HK-2 (cell line): ENCODE measurements around the gene FOXD4L6.
"Not testable (repeated sequence)": the region's sequence is repeated elsewhere in the genome, so short reads cannot be mapped to it uniquely, and the experiment has no call there.

ENCODE experiments used
- DNase-seq: peaks from one replicate; pipeline ENCODE4 v3.0.0-alpha.2; 2018; ENCODE audit not compliant: unreplicated experiment

FOXD4L6 gene

GRCh38 chr9:41100508-41100907 lies 28.0 kb downstream of the FOXD4L6 start:
- DNase-seq, result not testable (repeated sequence)

DNA sequence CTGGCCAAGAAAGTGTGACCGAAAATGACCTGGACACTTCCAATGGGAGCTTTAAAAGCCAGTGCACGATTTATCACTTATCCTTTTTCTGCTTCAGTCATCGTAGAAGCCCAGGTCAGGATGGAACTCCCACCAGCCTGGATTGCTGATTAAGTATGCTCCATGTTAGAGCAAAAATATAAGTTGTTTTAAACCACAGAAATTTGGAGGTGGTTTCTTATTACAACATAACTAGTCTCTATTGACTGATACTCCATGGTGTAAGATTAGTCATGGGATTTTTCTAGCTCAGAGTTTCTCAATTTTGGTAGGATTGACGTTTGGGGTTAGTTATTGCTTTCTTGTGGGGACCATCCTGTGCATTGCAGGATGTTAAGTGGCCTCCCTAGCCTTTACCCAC lies 29.7 kb downstream of the FOXD4L6 start:
- not testable (repeated sequence) for DNase-seq

GRCh38 chr9:41095060-41095459 lies 33.4 kb downstream of the FOXD4L6 start:
- not testable (repeated sequence) for DNase-seq

DNA sequence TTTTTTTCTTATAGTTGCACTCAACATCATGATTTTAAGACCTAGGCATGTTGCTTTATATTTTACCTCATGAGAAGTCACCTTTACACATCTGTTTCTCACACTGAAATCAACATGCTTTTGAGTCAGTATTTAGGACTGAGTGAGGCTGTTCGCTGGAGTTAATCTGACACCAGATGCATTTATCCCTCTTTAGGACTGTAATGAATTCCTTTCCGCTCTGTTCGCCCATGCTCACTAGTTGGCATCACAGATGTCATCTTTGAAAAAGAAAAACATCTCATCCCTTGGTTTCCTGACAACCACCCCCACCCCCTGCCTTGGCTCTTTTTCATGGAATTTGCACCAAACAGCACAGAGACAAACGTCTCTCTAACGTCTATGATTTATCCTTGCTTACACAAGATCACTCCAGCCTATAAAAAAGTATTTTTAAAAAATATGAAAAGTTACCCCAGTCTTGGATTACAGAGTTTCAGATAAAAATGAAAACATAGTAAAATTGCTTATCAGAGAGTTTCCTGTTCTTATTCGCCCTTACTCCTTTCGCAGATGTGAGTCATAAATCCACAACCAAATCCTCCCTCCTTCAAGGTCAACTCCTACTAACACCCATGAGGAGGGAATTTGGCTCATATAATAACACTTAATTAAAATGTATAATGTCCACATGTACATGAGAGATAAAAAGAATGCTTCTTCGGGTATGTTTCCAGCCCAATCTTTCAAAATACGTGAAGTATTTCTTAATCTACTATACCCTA lies 34.3 kb downstream of the FOXD4L6 start:
- not testable (repeated sequence) for DNase-seq

- DNase-seq, result not testable (repeated sequence)
Observed at GRCh38 chr9:41090922-41091321, 37.6 kb downstream of the FOXD4L6 start.

DNA sequence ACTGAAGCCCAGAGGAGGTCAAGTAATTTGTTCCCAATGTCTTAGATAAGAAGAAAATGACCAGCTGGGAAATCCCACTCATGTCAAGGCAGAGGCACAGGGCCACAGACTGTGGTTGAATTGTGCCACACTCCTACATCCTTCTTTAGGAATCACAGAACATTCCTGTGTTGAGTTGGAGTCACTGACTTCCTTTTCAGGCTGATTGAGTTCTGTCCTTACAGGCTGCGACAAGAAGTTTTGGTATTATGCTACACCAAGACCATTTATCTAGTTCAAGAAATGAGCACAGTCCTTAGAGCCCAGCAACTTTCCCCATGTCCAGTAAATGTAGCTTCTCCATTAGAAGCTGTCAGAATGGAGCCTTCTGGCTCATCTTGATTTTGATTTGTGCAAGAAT lies 38.1 kb downstream of the FOXD4L6 start:
- DNase-seq, result not testable (repeated sequence)

GRCh38 chr9:41088450-41089059 lies 39.9 kb downstream of the FOXD4L6 start:
- not testable (repeated sequence) for DNase-seq

DNA sequence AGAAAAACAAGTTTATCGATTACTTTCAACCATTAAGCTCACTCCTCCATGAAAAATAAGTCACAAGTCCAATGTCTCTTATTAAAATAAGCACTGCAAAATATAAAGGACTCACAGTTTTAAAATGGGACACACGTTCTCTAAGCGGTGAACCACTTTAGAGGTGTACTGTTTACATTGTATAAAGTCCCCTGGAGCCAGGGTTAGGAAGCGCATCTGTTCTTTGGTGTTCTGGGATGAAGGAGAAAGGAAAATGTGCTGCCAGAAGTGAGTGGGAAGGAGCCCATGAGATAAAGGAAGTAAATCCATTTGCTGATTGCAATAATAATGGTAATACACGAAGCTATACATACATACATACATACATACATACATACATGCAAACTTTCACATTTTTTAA lies 40.6 kb downstream of the FOXD4L6 start:
- DNase-seq, result not testable (repeated sequence)

GRCh38 chr9:41087157-41087780 lies 41.2 kb downstream of the FOXD4L6 start:
- not testable (repeated sequence) for DNase-seq

GRCh38 chr9:41086685-41087084 lies 41.8 kb downstream of the FOXD4L6 start:
- DNase-seq, result not testable (repeated sequence)

GRCh38 chr9:41086215-41086614 lies 42.3 kb downstream of the FOXD4L6 start:
- DNase-seq, result not testable (repeated sequence)

- not testable (repeated sequence) for DNase-seq
Observed at GRCh38 chr9:41082358-41082757, 46.1 kb downstream of the FOXD4L6 start.

DNA sequence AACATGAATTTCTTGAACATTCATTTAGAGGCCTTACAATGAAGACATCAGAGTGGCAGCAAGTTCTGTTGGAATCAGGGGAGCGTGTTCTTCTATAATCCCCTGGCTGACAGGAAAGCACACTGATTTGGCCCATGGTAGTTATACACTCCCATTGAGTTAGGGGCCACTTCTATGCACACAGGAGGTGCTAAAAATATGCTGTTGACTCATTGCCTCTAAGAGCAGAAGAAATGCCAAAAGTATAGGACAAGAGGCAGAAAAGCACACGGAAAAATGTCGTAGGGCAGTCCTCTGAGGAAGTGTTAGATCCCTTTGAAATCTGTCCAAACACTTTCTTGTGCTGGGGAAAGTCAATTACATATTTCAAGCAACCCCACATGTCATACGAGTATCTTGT lies 49.0 kb downstream of the FOXD4L6 start:
- DNase-seq, result not testable (repeated sequence)

GRCh38 chr9:41077586-41077985 lies 50.9 kb downstream of the FOXD4L6 start:
- not testable (repeated sequence) for DNase-seq
